OCI-LY1 (cell line): ENCODE data around the gene GPR137B.

Experiments
- H2AFZ ChIP-seq: fragments of 200-600 bp; sonication (generic), shearing (Covaris generic); 2 replicates; pipeline ENCODE4 v1.6.0; 2014; ENCODE audit warnings: antibody characterized with exemption, mild to moderate bottlenecking, low read length
- H3F3A ChIP-seq: fragments of 200-600 bp; sonication (generic), shearing (Covaris generic); 2 replicates; pipeline ENCODE4 v1.6.0; 2014; ENCODE audit warnings: mild to moderate bottlenecking, antibody characterized with exemption, low read length, moderate library complexity; ENCODE audit not compliant: insufficient read depth
- H3K27ac ChIP-seq: fragments of 200-600 bp; sonication (generic); 2 replicates; pipeline ENCODE4 v1.5.1; 2014; ENCODE audit warnings: low read length, mixed run types, mild to moderate bottlenecking, low read depth; ENCODE audit not compliant: poor library complexity, severe bottlenecking
- H3K27me3 ChIP-seq: fragments of 200-600 bp; sonication (generic); 2 replicates; pipeline ENCODE4 v1.6.0; 2014; ENCODE audit warnings: antibody characterized with exemption, mild to moderate bottlenecking, low read length, moderate library complexity; ENCODE audit not compliant: insufficient read depth
- H3K36me3 ChIP-seq: fragments of 200-600 bp; sonication (generic); 2 replicates; pipeline ENCODE4 v1.6.1; 2014; ENCODE audit warnings: mild to moderate bottlenecking, antibody characterized with exemption, low read length, moderate library complexity, mixed read lengths; ENCODE audit not compliant: insufficient read depth
- H3K4me1 ChIP-seq: fragments of 200-600 bp; sonication (generic); 2 replicates; pipeline ENCODE4 v1.5.1; 2014; ENCODE audit warnings: mild to moderate bottlenecking, low read length, moderate library complexity; ENCODE audit not compliant: insufficient read depth, severe bottlenecking
- H3K4me2 ChIP-seq: fragments of 200-600 bp; sonication (generic), shearing (Covaris generic); 2 replicates; pipeline ENCODE4 v1.6.1; 2014; ENCODE audit warnings: low read length
- H3K4me3 ChIP-seq: fragments of 200-600 bp; sonication (generic); 2 replicates; pipeline ENCODE4 v1.5.1; 2014; ENCODE audit warnings: low read length, low read depth, mild to moderate bottlenecking, mixed read lengths; ENCODE audit not compliant: poor library complexity, severe bottlenecking
- H3K79me2 ChIP-seq: fragments of 200-600 bp; shearing (Covaris generic); 2 replicates; pipeline ENCODE4 v1.6.1; 2016; ENCODE audit warnings: mixed run types, low read length, mixed read lengths; ENCODE audit not compliant: insufficient read depth
- H3K9ac ChIP-seq: fragments of 200-600 bp; sonication (generic), shearing (Covaris generic); 2 replicates; pipeline ENCODE4 v1.6.1; 2014; ENCODE audit warnings: mild to moderate bottlenecking, low read length, mixed read lengths
- H3K9me2 ChIP-seq: fragments of 200-600 bp; sonication (generic), shearing (Covaris generic); 2 replicates; pipeline ENCODE4 v1.6.1; 2014; ENCODE audit warnings: low read depth, mild to moderate bottlenecking, low read length, mixed read lengths
- H3K9me3 ChIP-seq: fragments of 200-600 bp; shearing (Covaris generic); 2 replicates; pipeline ENCODE4 v1.6.1; 2014; ENCODE audit warnings: low read length, mixed read lengths
- H4K20me1 ChIP-seq: fragments of 200-600 bp; sonication (generic), shearing (Covaris generic); 2 replicates; pipeline ENCODE4 v1.6.0; 2016; ENCODE audit warnings: mild to moderate bottlenecking, low read length; ENCODE audit not compliant: insufficient read depth
- EZH2 ChIP-seq: fragments of 200-600 bp; sonication (generic), shearing (Covaris generic); IDR thresholded peaks from 2 replicates; pipeline ENCODE4 v1.8.0; 2017; ENCODE audit warnings: borderline replicate concordance, mixed run types, mild to moderate bottlenecking, antibody characterized with exemption, low read length, moderate library complexity, mixed read lengths
- TF ChIP-seq, protein P1 (sequence below): fragments of 200-600 bp; sonication (generic), shearing (Covaris generic); IDR thresholded peaks from 2 replicates; pipeline ENCODE4 v1.5.1; 2017; ENCODE audit warnings: mild to moderate bottlenecking, antibody characterized with exemption, low read length, moderate library complexity, mixed read lengths

GPR137B gene

GRCh38 chr1:236213534-236213933, 71.2 kb downstream of the GPR137B start:
- Histone ChIP-seq H3K4me3 (no peak overlapping the region), H3K4me2 (no peak overlapping the region), H3K9ac (no peak overlapping the region), H3K9me3 (no peaks in the 10 kb centered on the region), H3K36me3 (peaks cover 27% of the 10 kb centered on the region; the same call in 1 of the 2 replicates), H3K79me2 (no peaks in the 10 kb centered on the region), H3K4me1 (no peaks in the 10 kb centered on the region), H3K27me3 (no peaks in the 10 kb centered on the region), H3F3A (no peaks in the 10 kb centered on the region), H4K20me1 (no peaks in the 10 kb centered on the region), H3K27ac (no peak overlapping the region), H2AFZ (no peak overlapping the region), H3K9me2 (no peaks in the 10 kb centered on the region)
- TF ChIP-seq, protein P1, sequence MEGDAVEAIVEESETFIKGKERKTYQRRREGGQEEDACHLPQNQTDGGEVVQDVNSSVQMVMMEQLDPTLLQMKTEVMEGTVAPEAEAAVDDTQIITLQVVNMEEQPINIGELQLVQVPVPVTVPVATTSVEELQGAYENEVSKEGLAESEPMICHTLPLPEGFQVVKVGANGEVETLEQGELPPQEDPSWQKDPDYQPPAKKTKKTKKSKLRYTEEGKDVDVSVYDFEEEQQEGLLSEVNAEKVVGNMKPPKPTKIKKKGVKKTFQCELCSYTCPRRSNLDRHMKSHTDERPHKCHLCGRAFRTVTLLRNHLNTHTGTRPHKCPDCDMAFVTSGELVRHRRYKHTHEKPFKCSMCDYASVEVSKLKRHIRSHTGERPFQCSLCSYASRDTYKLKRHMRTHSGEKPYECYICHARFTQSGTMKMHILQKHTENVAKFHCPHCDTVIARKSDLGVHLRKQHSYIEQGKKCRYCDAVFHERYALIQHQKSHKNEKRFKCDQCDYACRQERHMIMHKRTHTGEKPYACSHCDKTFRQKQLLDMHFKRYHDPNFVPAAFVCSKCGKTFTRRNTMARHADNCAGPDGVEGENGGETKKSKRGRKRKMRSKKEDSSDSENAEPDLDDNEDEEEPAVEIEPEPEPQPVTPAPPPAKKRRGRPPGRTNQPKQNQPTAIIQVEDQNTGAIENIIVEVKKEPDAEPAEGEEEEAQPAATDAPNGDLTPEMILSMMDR = no peak
- TF ChIP-seq EZH2 = no peak

GRCh38 chr1:236214761-236215160, 72.4 kb downstream of the GPR137B start:
- Histone ChIP-seq H3K9me2 (no peaks in the 10 kb centered on the region), H3K9me3 (no peaks in the 10 kb centered on the region), H3K27me3 (no peaks in the 10 kb centered on the region), H2AFZ (no peak overlapping the region), H3K4me1 (no peaks in the 10 kb centered on the region), H3K4me3 (no peak overlapping the region), H3F3A (no peaks in the 10 kb centered on the region), H4K20me1 (no peaks in the 10 kb centered on the region), H3K79me2 (no peaks in the 10 kb centered on the region), H3K9ac (no peak overlapping the region), H3K36me3 (peaks cover 15% of the 10 kb centered on the region; the same call in 1 of the 2 replicates), H3K4me2 (no peak overlapping the region), H3K27ac (no peak overlapping the region)
- TF ChIP-seq, protein P1 = no peak
- TF ChIP-seq EZH2 = no peak

DNA sequence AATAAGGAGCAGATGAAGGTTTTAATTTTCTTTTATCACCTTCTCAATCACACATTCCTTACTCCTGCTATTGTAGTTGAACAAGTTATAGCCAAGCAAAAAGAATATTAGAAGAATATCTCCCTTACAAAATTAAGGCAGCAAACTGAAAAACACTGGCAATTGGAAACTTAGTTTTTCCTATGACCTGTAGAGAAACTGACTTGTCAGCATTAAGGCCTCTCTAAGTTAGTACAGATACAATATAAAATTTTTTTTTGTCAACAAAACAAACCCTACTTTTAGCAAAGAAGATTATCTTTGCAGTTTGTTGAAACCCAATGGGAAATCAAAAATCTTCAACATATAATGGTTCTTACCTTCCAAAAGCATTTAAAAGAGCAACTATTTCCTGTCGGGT, 78.1 kb downstream of the GPR137B start:
- H3K27ac ChIP-seq = no peak overlapping the region
- H3K9me2 ChIP-seq = no peaks in the 10 kb centered on the region
- H3K27me3 ChIP-seq = no peaks in the 10 kb centered on the region
- H3K4me3 ChIP-seq = no peak overlapping the region
- no peak overlapping the region for H2AFZ ChIP-seq
- no peak for TF ChIP-seq EZH2
- TF ChIP-seq, protein P1 = no peak
- no peaks in the 10 kb centered on the region for H3K4me1 ChIP-seq
- no peaks in the 10 kb centered on the region for H3K9me3 ChIP-seq
- H3K79me2 ChIP-seq = no peaks in the 10 kb centered on the region
- H3K4me2 ChIP-seq = no peak overlapping the region
- H4K20me1 ChIP-seq = no peaks in the 10 kb centered on the region
- no peaks in the 10 kb centered on the region for H3F3A ChIP-seq
- H3K36me3 ChIP-seq = peaks cover 5% of the 10 kb centered on the region; the same call in 1 of the 2 replicates
- no peak overlapping the region for H3K9ac ChIP-seq
